HL-60/S4 treated with retinoic acid at 250 ng/mL for 4 days and 3 days (cell line): ENCODE data around the gene ANAPC2.

Experiments
- in situ Hi-C: fragments of 300-500 bp; cut with MboI; formaldehyde crosslinking; loops from 2 replicates; pipeline ENCODE4 v1.7.0; 2022; ENCODE audit warnings: low sequenced_read_pairs

ANAPC2 gene

DNA sequence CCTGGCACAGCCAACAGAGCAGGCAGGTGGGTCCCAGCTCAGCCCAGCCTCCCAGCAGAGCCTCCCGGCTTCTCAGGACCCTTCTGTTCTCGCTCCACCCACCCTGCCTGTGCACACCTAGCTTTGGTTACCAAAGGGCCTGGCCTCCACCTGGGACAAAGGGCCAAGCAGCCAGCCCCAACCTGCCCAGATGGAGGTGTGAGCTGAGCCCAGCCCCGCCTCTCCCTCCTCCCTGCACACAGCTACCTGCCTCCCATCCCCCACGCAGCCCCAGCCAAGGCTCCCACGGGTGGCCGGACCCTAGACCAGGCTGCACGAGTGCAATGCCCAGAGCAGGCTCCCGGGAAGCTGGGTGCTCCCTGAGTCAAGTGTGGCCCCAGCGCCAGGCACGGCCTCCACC is 6.5 kb upstream of the ANAPC2 start:
- in situ Hi-C loops: no loop called here

DNA sequence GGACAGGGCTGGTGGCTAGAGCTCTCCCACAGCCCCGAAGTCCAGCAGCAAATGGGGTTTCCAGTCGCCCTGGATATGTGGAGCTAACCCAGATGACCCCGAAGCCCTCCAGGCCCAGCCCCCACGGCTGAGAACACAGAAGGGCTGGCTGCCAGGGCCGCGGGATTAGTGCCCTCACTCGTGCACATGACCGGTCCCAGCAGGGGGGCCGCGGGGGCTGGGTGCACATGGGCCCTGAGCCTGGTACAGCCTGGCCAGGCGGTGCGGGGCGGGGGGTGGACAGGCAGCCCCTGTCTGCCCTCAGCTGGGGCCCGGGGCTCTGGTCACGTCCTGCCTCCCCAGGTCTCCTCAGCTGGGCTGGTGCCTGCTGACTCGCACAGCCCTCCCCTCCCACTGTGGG is 6.0 kb upstream of the ANAPC2 start:
- in situ Hi-C loops: no loop called here

DNA sequence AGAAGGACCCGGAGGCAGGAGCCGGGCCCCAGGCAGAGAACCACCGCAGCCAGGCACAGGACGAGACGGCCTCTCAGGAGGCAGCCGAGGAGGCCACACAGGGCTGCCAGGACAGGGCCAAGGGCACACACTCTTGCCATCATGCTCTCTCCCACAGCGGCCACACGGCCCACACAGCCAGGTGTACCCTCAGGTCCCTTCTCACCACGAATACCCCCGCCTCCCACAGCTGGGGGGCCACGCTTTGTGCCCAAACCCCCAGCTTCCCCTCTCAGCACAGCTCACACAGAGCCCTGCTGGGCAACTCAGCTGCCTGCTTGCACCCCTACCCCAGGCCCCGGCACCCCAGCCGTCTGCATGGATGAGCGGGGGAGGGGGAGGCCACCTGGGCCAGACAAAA is 5.4 kb upstream of the ANAPC2 start:
- in situ Hi-C loops: no loop called here

DNA sequence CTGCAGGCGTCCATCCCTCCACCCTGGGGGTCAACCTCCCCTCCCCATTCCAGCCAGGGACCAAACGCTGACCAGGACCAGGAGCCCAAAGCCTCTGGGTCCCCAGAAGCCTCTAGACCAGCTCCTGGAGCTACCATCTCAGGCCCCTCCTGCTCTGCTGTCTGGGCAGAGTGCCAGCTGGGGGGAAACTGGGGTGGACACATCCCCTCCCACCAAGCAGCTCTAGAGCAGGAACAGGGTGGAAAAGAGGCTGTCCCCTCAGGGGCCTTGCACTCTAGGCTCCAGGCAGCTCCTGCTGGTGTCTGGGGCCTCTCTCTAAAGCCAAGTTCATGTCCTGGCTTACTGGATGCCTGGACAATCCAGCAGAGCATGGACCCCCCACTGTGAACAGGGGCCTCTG is 4.5 kb upstream of the ANAPC2 start:
- in situ Hi-C loops: no loop called here

DNA sequence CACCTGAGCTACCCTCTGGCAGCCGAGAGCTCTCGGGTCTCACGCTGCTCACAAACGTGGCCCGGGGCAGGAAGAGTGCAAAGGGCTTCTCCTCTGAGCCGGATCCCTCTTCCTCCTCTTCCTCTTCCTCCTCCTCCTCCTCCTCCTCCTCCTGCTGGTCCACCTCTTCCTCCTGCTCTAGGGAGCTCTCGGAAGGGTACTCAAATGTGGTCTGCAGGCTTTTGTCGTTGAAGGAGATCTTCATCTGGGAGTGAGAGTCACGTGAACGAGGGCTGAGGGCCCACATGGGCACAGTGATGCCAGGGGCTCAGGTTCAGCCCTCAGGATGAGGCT is 4.1 kb upstream of the ANAPC2 start:
- in situ Hi-C loops: no loop called here

DNA sequence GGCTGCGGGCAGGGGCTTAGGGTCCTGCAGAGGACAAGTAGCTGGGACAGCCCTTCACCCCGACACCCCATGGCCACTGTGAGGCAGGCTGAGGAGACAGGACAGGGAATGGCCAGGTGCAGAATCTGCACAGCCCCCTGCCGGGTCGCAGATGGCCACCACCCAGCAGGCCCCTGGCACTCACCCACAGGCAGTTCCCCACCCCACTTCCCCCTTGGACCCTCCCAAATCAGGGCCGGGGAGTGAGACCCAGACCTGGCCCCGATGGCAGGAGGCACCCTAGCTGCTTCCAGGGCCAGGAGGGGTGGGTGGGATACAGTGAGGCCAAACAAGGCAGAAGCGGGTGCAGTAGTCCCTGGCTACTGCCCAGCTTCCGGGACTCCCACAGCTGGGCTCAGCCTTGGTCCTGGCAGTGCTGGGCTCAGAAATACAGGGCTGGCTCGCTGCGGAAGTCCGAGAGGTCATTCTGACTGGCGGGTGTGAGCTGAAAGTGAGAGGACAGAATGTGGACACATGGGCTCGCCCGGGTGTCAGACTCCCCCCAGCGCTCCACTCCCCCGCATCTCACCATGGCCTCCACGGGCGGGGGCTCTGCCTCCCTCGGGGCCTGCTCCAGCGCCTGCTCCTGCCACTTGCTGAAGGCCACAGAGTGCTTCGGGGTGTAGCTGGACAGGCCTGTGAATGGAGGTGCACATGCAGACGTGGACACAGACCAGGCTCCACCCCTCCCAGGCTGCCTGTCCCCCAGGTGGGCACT is 3.5 kb upstream of the ANAPC2 start:
- in situ Hi-C loops: no loop called here

DNA sequence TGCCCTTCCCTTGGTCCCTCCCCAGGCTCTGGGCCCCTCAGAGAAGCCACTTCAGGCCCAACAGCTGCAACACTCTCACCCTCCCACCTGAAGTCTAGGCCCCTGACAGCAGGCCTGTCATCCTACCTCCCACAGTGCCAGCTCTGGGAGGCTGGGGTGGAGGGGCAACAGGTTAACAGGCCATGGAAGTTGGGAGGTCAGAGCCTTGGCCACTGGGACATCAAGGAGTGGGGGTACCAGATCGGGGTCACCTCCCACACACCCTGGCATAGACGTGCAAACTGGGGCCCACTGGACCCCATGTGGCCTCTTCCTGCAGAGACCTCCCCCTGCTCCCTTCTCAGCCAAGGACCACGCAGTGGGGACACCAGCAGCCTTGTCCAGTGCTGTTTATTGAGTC is 2.9 kb upstream of the ANAPC2 start:
- in situ Hi-C loops: no loop called here

DNA sequence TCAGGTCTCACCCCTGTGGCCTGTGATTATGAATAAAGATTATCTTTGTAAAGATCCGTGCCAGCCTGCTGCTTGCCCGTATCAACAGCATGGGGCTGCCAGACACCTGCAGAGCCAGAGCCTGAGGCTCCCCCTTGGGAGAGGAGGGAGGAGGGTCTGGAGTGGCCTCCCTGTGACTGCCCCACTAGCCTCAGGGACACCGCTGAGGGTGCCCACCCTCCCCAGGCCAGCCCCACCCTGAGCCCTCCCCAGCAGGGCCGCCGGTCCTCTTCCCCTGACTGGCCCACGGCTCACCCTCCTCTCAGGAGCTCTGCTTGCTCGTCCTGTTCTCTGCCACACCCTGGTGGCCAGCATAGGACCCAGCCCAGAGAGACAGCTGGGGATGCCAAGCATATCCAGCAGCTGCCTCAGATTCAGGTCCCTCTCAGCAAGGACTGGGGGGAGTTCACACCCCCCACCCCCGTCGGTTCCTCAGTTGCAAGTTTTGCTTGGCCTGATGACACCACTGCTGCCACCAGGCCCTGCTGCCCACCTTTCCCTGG is 2.0 kb upstream of the ANAPC2 start:
- in situ Hi-C loops: no loop called here

DNA sequence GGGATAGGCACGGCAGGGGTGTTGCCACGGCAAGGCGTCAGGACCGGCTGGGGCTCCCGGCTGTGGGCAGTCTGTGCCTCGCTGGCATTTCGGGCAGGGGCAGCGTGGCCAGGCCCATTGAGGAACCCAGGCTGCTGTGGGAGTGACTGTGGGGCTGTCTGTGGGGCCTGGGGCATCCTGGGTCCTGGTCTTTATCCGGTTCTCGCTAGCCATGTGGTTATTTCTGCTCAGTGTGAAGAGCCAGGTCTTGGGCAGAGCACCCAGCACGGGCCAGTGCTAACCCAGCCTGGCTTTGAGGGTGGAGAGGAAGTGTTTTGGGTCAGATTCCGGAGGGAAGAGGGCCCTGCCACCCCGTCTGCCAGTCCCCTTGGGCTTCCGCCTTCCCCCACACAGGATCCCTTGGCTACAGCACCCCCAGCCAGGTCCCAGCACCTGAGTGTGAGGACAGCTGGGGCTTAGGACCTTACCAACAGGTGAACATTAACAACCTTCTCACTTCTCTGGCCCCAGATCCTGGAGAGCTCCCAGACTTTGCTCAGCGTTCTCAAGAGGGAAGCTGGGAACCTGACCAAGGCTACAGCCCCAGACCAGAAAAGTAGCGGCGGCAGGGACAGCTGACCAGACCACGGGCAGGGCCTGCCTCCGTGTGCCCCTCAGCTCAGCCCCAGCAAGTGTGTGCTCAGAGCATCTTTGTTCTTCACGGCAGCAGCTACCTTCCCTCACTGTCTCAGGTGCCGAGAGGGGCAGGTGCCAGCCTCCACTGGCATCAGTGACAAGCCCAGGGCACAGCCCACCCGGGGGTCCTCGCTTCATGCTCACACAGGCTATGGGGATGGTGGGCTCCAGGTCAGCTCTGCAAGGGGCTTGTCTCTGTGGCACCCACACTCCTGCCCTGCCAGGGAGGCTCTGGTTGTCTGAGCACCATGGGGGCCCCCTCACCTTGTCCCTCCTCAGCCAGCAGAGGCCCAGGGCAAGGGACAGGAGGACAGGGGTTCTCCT is 1.2 kb upstream of the ANAPC2 start:
- in situ Hi-C loops: no loop called here

DNA sequence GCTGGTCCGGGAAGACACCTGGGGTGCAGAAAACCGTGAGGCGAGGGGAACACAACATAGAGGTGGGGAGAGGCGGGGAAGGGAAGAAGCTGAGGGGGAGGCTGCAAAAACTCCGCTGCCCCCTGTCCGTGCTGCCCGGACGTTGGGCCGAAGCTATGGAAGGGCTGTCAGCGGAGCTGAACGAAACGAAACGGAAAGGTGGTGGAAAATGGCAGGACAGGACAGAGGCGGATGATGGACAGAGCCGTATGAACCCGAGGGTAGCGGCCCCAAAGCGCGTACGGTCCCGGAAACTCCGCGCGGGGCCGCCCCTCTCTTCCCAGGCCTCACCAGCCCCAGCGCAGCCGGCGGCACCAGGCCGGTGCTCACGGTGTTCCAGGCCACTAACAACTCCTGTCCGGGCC is 272 bp downstream of the ANAPC2 start:
- in situ Hi-C loops: no loop called here

DNA sequence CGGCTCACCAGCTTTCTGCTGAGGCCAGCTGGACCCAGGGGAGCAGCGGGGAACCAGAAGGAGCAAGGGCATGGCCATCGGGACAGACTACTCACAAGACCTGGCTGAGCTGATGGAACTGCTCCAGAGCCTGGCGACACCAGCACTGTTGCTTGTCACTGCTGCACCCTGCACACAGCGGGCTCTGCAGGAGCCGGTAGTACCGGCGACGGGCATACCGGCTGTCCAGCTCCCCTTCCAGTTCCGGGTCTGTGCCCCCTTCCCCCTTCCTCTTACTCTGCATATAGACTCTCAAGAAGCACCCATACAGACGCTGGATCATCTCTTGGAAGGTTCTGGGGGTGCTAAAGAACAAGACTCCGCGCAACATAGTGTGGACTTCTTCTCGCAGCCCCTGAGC is 974 bp downstream of the ANAPC2 start:
- in situ Hi-C loops: no loop called here

DNA sequence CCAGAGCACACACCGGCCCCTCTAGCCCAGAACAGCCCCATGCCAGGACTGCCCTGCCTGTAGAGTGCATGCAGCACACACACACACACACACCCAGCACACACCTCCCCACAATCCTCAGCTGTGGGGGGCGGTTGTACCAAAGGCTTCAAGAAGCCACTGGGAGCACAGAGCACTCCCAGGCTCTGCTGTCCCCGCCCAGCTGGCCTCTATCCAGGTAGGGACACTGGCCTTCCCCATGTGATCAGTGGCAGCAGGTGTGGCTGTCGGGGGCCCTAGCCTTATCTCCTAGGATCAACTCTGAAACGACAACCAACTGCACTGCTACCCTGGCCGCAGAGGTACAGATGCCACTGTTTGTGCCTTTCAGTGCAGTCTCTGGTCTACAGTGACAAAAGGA is 2.0 kb downstream of the ANAPC2 start:
- in situ Hi-C loops: no loop called here

DNA sequence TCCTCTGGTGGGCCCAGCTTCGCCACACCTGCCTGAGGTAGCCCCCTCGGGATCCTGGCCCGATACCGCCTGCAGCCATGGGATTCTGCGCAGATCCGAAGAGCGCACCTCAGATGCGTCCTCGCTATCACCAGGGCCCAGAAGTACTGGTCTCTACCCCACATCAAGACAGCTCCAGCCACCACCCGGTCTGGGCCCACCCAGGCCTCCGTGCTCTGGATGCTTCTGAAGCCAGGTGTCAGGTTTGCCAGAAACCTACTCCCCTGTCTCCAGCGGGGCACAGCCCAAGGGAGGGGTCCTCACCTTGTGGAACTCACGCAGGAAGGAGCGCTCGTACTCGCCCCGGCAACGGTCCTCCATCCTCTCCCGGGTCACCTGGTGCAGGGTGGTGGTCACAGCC is 2.4 kb downstream of the ANAPC2 start:
- in situ Hi-C loops: no loop called here

DNA sequence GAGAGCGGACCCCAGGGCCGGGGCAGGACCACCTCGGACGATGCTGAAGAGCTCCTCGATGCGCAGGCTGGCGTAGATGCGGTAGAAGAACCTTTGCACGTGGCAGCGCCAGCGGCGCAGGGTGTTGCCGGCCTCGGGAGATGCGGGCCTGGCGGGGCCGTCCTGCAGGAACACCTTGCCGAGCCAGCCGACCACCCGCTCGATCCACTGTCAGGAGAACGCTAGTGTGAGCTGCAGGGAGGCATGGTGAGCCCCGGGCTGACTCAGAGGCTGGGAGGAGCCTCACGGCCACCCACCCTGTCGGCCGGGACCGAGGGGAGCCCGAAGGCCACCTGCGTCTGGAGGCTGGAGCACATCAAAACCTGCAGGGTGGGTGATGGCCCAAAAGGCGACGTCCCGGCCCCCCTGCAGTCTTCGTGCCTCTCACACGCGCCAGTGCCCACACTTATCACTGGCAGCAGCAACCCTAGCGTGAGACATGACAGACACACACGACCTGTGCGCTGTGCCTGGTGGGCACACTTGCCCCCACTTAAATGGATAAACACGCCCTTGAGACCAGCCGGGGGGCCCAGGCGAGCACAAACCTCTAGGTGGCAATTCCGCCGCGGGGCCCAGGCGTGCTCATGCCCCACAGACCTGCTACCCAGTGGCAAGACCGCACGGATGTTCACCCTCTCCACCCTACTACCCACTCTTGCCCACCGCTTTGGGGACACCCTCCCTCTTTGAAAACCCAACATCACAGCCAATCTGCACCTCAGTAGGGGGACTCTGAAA is 3.3 kb downstream of the ANAPC2 start:
- in situ Hi-C loops: no loop called here

DNA sequence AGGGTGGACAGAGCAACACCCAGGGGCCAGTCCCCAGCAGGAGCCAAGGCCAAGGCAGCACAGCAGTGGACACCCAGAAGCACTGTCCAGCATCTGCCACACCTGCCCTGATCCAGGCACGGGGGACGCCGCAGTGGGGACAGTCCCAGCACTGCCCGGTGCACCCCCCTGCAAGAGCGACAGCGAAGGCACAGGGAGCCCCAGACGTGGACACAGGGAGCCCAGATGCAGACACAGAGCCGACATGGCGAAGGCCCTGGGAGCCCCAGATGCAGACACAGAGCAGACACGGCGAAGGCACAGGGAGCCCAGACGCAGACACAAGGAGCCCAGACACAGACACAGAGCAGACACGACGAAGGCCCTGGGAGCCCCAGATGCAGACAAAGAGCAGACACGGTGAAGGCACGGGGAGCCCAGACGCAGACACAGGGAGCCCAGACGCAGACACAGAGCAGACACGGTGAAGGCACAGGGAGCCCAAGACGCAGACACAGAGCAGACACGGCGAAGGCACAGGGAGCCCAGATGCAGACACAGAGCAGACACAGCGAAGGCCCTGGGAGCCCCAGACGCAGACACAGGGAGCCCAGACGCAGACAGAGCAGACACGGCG is 4.3 kb downstream of the ANAPC2 start:
- in situ Hi-C loops: no loop called here

DNA sequence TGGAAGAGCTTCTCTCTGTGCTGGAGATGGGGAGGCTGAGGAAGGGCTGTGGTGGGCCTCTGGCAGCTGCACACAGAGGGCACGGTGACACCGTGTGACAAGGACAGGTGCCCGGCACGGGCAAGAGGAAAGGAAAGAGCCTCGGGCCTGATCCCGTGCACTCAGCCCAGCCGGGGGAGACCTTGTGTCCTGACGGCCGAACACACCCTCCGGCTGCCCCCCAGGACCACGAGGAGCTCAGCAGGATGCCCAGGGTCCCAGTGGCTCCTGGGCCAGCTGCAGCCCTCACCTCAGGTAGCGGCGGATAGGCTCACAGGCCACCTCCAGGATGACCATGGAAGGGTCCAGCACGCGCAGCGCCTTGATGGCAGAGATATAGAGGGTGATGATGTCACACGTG is 5.5 kb downstream of the ANAPC2 start:
- in situ Hi-C loops: no loop called here

DNA sequence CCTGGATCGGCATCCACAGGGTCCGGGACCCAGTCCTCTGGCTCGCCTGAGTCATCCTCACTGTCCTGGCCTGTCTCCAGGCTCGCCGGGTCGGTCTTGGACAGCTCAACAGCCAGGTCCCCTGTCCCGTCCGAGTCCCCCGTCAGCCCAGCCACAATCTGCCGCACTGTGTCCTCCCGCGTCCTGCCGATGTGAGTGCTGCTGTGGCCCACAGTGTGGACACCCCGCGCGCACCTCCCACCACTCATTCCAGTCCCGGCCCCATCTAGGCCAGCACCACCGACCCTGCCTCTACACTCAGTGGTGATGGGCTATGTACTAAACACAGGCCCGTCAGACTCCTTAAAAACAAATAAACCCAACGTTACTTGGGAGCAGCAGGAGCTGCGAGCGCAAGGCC is 6.7 kb downstream of the ANAPC2 start:
- in situ Hi-C loops: no loop called here

DNA sequence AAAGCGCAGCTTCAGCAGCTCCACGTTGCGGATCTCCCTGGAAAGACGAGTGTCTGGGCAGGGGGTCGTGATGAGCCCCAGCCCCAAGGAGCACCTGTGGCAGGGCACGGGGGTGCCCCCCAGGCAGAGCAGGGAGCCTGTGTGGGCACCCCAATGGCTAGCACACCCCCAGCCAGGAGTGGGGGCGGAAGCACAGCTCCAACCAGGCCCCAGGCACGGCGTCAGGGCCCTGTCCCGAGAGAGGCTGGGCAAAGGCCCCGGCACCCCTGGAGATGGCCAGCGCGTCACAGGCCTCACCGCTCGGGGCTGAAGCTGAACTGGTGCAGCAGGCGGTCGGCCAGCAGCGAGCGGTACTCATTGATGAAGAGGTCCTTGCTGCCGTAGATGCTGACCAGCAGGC is 7.9 kb downstream of the ANAPC2 start:
- in situ Hi-C loops: no loop called here

DNA sequence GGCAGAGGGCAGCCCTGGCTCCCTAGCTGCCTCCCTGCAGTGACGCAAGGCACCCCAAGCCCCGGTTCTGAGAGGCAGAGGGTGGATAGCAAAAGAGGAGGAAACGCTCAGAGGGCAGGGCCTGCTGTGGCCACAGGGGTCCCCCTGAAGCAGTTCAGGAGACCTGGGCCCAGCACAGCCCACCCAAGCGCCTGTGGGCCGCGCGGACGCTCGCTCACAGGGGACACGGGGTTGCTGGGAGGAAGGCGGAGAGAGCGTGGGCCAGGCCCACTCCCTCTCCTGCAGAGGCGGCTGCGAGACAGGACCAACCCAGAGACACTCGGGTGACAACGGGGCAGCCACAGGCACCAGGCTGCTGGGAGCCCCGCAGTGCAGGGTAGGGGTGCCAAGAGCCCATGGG is 8.6 kb downstream of the ANAPC2 start:
- in situ Hi-C loops: no loop called here

DNA sequence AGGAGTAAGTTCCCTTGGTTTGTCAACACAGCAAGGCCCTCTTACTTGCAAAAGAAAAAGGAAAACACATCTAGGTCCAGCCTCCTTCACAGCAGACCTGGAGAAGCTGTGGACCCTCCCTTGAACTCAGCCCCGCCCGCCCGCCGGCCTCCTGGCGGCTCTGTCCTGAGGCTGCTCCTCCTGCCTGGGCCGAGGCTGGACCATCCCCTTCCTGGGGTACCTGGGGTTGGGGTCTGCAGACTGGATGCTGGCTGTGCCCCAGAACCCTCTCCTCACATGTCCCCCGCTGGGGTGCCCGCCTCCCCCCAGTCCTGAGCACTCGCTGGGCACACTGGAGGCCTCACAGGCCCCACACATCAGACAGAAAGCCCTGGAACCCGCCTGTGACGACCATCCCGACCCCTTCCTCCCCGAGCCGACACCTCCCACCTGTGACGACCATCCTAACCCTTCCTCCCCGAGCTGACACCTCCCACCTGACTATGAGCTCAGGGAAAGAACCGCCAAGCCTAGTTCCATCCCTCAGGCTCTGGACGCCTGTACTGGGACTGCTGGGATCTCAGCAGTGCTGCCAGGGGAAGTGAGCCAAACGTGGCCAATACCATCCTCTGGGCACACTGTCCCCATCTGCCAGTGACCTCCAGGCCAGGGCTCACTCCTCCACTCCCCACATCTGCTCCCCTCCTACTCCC is 9.3 kb downstream of the ANAPC2 start:
- in situ Hi-C loops: no loop called here
